Eye (tissue), 1 donor: ENCODE results near the gene CSF1R.
A peak's percentile ranks its signal among the peaks of the same experiment; 100 is the strongest.

Experiments used
- DNase-seq: peaks from one replicate; pipeline ENCODE4 v3.0.0-alpha.2; 2015

Gene CSF1R

DNA sequence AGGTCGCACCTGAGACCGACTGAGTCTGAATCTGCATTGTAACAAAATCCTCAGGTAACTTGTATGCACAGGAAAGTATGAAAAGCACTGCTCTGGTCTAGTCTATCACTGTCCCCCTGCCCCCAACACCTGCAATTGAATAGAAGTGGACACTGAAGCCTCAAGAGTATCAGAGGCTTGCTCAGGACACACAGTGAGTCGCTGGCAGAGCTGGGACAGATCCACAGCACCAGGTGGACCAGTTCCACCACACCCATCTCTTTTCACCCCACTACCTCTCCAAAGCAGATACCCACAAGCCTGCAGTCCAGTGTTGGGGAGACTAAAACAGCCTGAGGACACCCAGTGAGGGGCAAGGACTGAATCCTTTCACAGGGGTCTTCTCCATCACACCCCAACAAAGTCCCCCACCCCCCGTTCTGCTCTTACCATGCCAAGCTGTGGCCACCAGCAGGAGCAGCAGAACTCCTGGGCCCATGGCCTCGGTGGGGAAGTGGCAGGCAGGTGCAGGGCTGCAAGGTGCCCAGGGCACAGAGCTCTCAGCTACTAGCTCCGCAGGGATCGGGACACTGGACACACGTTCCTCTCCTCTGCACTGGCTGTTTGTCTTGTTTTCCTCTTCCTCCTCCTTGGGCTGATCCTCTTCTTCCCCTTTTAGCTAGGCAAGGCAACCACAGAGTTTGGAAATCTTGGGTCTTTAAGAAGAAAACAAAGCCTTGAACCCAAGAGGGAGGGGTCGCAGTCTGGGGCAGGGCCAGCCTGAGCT is at the start of gene CSF1R:
TSS of gene CSF1R (minus strand) at position 605 of the 766 bp plus-strand sequence. CDS start at position 478, 127 bp downstream.
- no peak for DNase-seq

DNA sequence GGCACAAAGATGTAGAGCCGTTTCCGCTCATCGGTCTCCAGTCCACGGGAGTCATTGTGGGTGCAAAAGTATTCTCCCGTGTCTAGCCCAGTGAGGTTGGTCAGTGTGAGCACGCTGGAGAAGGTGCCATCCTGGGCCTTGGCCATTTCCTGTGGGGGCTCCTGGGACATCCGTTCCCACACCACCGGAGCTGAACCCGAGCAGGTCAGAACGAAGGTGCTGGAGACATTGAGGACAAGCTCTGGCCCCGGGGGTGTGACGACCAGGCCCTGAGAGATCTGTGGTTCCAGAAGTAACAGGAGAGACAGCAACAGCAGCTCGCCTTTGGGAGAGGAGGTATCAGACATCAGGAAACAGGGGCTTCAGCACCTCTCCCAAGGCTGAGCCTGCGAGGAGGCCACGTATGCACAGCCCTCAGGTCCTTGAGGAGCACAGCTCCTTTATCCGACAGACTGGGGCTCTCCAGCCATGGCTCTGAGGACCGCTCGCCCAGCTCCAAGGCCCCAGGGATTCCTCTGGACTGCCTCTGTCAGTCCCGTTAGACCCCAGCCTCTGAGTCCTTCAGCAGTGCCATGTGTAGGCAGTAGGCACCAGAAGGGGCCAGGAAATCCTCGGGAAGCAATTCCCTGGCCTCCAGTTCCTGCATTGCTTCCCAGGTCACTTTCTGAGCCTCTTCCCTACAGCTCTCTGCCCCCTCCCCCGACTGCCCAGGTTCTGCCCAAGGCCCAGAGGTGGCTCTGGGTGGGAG is 49.4 kb upstream of the CSF1R start:
- peak; percentile 58 for DNase-seq

DNA sequence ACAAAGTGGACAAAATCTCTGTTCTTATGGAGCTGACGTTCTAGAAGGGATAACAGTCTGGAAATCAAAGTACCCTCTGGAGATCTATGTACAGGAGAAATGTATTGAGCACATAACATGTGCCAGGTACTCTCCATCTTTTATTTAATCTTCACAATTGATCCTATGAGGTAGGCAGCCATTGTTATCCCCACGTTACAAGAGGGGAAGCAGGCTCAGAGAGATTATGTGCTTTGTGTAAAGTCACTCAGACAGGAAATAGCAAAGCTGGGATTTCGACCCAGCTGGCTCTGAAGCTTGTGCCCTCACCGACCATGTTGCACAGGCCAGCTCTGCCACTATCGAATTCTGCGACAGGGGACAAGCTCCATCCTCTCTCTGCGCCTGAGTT is 47.8 kb upstream of the CSF1R start:
- no peak for DNase-seq

DNA sequence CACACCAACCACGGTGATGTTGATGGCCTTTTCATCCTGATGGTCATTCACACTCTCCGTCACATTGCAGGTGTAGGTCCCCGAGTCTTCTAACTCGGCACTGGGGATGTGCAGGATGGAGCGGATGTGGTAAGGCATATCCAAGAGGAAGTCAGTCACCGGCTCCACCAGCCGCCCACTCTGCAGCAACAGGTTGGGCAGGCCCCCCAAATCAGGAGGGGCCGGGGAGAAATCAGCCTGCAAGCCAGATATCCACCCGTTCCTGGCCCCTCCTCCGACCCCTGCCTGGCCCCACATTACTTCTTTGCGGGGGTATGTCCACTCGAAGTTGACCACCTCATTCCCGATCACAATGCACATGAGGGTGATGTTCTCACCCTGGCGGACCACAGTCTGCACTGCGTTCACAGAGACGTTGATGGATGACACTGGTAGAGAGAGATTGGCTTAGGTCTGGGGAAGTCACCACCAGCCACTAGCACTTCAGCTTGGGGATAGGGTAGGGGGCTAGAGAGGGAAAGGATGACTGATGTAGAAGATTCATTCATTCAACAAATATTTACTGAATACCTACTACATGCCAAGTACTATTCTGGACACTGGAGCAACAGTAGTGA is 47.3 kb upstream of the CSF1R start:
- DNase-seq, result no peak

DNA sequence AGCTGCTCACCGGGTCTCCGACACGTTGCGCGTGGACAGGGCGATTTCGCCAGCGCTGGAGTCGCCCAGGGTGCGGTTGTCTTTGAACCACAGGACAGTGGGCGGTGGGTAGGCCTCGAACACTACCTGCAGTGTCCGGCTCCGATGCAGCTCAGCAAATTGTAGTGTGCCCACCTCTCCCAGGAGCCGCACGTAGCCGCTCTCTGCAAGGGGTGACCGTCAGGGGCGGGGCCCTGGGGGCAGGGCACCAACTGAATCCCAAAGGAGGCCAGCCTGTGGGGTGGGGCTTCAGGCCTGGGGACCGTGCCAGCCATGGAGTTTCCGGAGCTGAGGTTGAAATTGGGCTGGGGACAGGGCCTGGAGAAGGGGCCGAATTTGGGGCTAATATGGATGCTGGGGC is 46.4 kb upstream of the CSF1R start:
- no peak for DNase-seq

DNA sequence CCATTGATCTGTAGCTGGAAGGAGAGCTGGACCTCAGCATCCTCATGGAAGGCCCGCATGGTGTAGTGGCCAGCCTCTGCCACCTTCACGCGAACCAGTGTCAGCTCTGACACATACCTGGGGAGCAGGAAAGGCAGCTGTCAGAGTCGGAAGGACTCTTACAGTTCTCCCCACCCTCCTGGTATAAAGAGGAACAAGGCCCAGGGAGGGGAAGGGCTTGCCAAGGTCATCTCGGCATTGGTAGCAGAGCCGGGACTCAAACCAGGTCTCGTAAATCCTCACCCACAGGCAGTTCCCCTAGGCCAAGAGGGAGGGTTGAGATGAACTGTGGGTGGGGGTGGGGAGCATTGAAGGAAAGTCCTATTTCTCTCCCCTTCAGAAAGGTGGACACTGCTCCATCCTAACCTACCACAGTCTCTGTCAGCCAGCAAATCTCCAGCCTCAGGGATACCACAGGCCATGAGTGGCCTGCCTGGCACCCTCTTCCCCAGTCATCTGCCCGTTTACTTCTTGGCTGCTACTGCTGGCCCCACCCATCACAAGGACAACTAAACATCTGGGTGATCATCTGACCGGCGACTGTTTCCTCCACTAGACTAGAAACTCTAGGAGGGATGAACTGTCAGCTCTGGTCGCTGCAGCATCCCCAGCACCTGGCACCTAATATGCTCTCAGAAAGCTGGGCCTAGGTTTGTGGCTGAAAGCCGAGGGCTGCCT is 45.8 kb upstream of the CSF1R start:
- no peak for DNase-seq

DNA sequence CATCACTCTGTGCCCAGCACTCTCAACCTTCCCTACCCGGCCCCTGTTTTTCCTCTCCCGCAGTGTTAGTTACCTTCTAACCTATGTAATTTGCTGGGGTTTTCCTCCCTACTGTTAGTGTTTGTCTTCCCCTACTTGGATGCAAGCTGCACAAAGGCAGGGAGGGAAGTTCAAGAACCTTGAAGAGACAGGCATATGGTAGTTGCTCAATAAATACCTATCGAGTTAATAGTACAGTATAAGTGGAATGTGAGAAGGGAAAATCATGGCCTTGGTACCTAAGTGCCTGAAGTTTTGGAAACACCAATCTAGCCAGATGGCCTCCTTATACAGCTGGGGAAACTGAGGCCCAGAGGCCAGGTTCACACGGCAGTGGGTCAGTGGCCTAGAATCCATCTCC is 45.1 kb upstream of the CSF1R start:
- no peak for DNase-seq

DNA sequence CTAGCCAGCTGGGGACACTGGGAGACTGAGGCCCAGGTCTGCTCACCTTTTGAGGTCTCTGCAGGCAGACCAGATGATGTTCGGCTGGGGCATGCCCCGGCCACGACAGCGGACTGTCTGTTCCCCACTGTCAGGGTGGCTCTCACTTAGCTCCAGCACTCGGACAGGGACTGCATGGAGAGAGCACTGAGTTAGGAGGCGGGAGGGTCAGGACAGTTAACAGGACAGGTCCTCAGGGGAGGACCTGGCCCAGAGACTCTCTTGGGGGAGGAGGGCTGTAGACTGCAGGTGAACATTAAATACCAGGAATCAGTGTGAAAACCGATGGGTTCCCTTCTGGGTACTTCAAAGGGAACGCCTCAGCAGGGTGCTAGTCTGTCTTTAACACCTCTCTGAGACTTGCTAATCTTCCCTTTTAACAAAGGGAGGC is 44.2 kb upstream of the CSF1R start:
- no peak for DNase-seq

DNA sequence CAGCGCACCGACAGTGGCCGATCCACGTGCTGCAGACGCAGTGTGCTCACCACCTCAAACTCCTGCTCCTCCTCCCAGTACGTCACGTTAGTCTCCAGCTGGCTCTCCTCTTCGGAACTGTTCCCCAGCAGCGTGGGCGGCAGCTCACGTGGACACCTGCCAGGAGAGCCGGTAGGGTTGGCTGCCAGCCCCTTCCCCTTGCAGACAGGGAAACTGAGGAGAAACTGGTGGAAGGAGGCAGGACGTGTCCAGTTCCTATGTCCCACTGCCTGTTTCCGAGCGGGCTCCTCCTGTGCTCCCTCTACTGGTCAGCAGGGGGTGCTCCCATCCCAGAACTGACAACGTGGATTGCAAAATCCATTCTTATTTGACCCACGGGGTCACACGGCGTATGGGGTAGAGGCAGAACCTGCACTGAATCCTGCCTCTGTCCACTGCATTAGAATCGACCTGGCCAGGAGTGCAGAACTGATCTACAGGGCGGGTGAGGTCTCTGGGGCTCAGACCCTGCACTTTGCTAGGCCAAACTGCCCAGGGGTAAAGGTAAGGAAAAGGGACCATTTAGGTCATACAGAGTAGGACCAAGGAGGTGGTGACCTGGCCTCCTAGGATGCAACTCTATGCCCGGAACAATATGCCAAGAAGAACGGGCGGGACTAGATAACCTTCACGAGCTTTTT is 43.6 kb upstream of the CSF1R start:
- peak; percentile 90 for DNase-seq

DNA sequence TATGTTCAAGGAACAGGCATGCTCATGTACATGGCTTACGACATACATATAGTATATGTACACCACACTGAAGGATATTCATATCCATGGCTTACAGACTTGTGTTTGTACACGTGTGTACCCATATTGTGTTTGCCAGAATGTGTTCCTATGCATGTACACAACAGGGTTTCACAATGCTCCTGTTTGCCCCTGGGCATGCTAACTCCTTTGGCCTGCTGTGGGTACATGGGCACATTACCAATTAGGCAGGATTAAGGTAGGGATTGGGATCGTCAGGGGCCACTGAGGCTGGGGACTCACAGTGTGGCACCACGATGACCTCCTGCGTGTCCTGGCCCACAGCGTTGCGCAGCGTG is 43.1 kb upstream of the CSF1R start:
- DNase-seq, result no peak

DNA sequence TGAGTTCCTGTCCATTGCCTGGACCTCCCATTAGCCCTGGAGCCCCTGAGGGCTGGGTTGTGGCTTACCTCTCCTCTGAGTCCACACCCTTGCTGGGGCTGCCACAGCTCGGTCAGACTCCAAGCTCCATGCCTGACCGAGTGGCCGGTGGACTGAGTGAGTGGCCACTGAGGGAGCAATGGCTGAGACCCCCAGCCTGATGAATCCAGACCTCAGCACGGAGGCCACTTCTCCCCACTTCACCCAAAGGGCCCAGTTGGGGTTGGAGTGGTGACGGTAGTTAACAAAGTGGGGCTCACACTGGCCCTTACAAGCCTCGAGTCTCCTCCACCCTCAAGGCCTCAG is 40.5 kb upstream of the CSF1R start:
- no peak for DNase-seq

DNA sequence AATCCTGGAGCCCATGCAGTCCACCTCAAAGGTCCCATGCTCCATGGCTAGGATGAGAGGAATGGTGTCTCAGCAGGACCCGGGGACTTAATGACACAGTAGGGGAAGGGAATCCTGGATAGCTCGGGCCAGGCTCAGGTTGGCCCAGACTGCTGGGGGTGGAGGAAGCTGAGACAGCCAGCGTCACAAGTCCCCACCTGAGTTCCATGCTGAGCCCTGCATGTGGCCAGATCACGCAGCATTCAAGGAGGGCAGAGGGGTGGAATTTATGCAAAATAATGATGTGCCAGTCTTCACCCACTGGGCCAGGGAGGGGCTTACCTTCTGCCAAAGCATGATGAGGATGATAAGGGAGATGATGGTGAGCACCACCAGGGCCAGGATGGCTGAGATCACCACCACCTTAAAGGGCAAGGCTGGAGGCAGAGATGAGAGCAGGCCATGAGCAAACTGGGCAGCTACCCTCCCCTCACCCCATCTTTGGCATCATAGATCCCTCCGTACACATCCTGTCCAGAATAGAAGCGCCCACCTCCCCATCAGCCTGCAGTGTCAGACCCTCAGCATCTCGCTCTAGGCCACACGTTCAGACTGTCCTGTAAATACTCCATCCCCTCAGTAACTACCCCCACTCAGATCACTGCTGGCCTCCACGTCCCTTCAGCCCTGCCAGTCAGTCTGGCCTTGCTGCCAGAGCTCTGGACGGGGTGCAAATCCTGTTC is 40.0 kb upstream of the CSF1R start:
- no peak for DNase-seq

DNA sequence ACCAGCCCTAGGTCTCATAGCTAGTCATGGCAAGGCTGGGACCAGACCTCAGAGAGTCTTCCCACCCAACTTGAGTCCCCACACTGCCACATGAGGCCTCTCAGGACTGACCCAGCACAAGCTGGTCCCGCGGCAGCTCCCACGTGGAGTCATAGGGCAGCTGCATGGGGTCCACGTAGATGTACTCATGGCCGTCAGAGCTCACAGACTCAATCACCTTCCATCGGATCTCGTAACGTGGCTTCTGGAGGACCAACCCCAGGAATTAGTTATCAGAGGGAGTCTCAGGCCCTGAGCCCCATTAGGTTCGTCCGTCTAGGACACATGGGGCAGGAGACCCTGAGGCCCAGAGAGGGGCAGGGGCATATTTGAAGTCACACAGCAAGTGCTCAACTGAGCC is 39.0 kb upstream of the CSF1R start:
- DNase-seq, result no peak

DNA sequence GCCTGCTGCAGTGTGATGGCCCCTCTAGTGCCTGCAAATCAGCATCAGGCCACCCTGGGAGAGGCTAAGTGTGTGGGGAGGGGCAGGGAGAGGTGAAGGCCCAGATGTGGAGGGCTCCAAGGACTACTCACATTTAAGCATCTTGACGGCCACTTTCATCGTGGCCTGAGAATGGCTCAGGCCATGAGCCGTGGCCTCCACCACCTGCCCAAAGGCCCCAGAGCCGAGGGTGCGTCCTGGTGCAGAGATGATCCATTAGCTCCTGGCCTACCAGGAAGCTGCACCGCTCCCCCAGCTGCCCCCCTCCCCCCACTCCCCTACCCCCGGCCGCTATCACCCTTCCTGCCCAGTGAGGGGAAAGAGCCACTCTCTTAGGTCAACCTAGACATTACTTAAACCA is 38.2 kb upstream of the CSF1R start:
- no peak for DNase-seq

DNA sequence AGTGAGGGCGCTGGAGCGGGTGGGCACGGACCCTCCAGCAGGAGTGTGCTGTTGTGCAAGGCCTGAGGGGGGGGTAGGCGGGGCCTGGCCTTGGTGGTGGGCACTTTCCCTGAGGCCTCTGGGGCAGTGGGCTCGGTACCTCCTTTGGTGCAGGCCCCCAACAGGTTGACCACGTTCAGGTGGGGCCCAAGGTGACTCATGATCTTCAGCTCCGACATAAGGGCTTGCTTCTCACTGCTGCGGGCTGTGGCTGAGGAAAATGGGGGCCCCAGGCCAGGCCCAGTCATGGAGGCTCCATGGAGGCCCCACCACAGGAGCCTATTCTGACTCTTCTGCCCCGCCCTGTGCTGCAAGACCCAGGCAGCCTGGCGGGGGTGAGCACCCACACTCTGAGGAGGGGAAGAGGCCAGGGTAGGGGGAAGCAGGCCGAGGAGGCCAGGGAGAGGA is 37.8 kb upstream of the CSF1R start:
- no peak for DNase-seq

DNA sequence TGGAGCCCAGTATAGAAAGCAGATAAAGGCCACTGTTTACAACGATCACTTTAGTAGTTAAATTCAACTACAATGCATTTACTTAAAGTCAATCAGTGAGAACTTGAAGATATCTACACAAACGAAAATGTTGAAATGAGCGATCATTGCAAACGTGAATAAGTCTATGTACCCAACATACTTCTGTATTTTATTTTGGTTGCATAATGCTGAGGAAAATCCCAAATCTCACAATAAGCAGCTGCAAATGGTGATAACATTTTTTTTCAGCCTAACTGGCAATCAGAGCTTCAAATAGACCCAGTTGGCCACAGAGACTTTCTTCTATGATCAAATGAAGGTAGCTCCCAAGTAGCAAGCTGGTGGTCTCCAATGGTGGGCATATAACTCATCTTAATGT is 37.2 kb upstream of the CSF1R start:
- no peak for DNase-seq

DNA sequence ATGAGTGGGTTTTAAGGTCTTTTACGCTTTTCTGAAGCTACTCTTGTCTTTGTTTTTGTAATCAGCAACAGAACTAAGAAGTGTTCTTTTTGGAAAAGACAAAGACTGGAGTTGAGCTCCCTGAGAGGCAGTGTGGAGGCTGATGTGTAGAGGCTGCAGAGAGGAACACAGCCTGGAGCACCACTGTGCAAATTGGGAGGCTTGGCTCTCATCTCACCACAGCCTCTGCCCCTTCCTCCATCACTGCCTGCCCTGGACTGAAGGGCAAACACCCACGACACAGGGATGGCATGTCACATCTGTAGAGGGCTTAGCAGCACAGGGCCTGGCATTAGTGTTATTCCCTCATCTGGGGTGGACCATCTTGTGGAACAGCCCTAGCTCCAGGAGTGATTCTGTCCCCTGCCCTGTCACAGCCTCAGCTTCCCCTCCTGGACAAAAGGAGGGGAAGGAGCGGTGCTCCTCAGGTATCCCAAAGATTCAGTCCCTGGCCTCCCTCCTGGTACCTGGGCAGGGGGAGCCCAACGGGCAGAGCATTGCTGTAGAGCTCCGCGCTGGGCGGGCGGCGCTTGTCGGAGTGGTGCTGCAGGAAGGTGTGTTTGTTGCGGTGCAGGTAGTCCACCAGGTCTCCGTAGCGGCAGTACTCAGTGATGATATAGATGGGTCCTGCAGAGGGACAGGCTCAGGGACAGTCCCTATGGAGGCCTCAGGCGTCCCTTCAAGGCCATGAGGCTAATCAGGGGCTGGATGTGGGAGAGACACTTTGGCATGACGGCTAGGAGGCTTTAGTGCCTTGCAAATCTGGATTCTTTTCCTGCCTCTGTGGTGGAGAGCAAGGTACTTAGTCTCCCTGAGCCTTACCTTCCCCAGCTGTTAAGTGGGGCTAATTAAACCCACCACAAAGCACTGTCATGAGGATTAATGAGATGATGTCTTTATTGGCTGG is 36.5 kb upstream of the CSF1R start:
- DNase-seq, result no peak

DNA sequence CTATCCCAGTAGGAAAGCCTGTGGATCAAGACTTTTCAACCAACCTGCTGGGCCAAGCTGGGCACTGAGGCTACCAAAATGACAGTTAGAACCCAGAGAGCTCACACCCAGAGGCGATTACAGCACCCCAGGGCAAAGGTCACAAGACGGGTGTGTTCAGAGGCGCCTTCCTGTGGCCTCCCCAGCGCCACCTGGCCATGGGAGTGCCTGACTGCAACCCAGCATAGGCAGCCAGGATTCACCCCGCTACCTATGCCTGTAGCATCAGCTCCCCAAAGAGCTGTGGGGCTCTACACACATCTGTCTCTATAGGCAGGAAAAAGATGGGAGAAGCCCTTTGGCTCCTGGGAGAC is 35.8 kb upstream of the CSF1R start:
- DNase-seq, result no peak

DNA sequence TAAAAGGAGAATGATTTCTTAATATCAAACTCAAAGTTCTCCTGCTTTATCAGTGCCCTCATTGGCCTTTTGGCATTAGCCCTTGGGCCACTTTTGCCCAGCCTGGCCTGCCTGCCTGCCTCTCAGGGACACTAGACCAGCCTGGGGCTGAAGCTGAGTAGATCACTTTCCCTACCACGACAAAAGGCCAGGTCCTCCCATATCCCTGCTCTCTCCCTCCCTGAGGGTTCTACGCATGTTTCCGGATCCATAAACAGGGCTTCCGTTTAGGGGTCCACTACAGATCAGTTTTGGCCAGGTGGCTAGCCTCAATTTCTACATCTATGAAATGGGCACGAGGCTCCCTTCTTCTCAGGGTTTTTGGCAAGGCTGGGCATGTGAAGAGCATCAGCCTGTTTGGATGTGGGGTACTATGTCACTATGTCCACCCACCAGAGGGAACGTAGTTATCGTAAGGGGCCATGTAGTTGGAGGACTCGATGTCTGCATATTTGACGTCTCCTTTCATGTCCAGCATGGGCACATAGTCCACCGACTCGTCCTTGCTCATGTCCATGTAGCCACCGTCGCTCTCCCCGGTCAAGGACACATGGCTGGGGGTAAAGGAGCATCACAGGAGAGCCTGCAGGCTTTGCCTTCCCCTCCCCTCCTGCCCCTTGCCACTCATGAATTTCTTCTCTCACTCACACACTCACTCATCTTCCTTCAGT is 35.2 kb upstream of the CSF1R start:
- no peak for DNase-seq
